HG03097 (cell line): ENCODE results near the gene ENDOV.

Source experiments
- ATAC-seq: cut with Tn5 transposase; IDR thresholded peaks from one replicate; pipeline ENCODE4 v1.9.1; 2021; ENCODE audit not compliant: unreplicated experiment, low FRiP score

Gene ENDOV

GRCh38 chr17:80429356-80430275 lies 14.6 kb downstream of the ENDOV start:
- no peak for ATAC-seq

- no peak for ATAC-seq
These were observed 15.7 kb downstream of the ENDOV start for GRCh38 chr17:80430446-80431245.

- no peak for ATAC-seq
These were observed 16.6 kb downstream of the ENDOV start for GRCh38 chr17:80431246-80432195.

- ATAC-seq = no peak
These were observed 17.5 kb downstream of the ENDOV start for GRCh38 chr17:80432350-80432955.

- no peak for ATAC-seq
These were observed 18.1 kb downstream of the ENDOV start for GRCh38 chr17:80432961-80433550.

GRCh38 chr17:80433916-80434666 lies 19.1 kb downstream of the ENDOV start:
- ATAC-seq = no peak

- ATAC-seq = no peak
These were observed 22.6 kb downstream of the ENDOV start for GRCh38 chr17:80437532-80437931.

- ATAC-seq = no peak
These were observed 23.8 kb downstream of the ENDOV start for GRCh38 chr17:80438806-80439205.

- ATAC-seq = no peak
These were observed 24.5 kb downstream of the ENDOV start for GRCh38 chr17:80439499-80439898.

- no peak for ATAC-seq
These were observed 26.2 kb downstream of the ENDOV start for GRCh38 chr17:80441133-80441578.

- ATAC-seq = no peak
These were observed 26.8 kb downstream of the ENDOV start for GRCh38 chr17:80441598-80442322.

- no peak for ATAC-seq
These were observed 27.3 kb downstream of the ENDOV start for GRCh38 chr17:80442323-80442659.

- no peak for ATAC-seq
These were observed 27.8 kb downstream of the ENDOV start for GRCh38 chr17:80442764-80443163.

GRCh38 chr17:80443498-80443897 lies 28.5 kb downstream of the ENDOV start:
- ATAC-seq = no peak

- ATAC-seq = no peak
These were observed 29.1 kb downstream of the ENDOV start for GRCh38 chr17:80443916-80444643.

- ATAC-seq = no peak
These were observed 29.6 kb downstream of the ENDOV start for GRCh38 chr17:80444644-80444979.

GRCh38 chr17:80445007-80445725 lies 30.2 kb downstream of the ENDOV start:
- ATAC-seq = no peak
